GM23338 (cell line): ENCODE measurements around the gene MFSD2A. TPM values are rescaled to one million over a fixed set of nuclear protein-coding genes. Genes with fewer than 3 reads are reported as not detected.

Experiments used
- ATAC-seq: fragments of 200-7000 bp; cut with Tn5 transposase; 3 replicates; pipeline ENCODE4 v1.9.1; 2020
- DNase-seq: peaks from one replicate; pipeline ENCODE4 v3.0.0-alpha.2; 2015; ENCODE audit warnings: low spot score
- H2AFZ ChIP-seq: fragments of 200-600 bp; sonication (generic); 2 replicates; pipeline ENCODE4 v1.8.0; 2016; ENCODE audit warnings: antibody characterized with exemption, mild to moderate bottlenecking, moderate library complexity
- H3F3A ChIP-seq: fragments of 200-600 bp; sonication (generic); replicated peaks from 2 replicates; pipeline ENCODE4 v1.8.0; 2017; ENCODE audit warnings: antibody characterized with exemption, mixed run types, low read depth
- H3K27ac ChIP-seq: fragments of 200-600 bp; sonication (generic); 2 replicates; pipeline ENCODE4 v1.6.1; 2016; ENCODE audit warnings: low read depth
- H3K27me3 ChIP-seq: fragments of 200-600 bp; sonication (generic); 2 replicates; pipeline ENCODE4 v1.8.0; 2016; ENCODE audit warnings: mild to moderate bottlenecking, mixed run types, moderate library complexity; ENCODE audit not compliant: insufficient read depth
- H3K36me3 ChIP-seq: fragments of 200-600 bp; sonication (generic); 2 replicates; pipeline ENCODE4 v1.8.0; 2016; ENCODE audit warnings: mild to moderate bottlenecking; ENCODE audit not compliant: insufficient read depth
- H3K4me1 ChIP-seq: fragments of 200-600 bp; sonication (generic); 2 replicates; pipeline ENCODE4 v1.8.0; 2016; ENCODE audit warnings: mild to moderate bottlenecking, moderate library complexity; ENCODE audit not compliant: insufficient read depth
- H3K4me2 ChIP-seq: fragments of 200-600 bp; sonication (generic); 2 replicates; pipeline ENCODE4 v1.7.1; 2017; ENCODE audit warnings: mixed run types
- H3K4me3 ChIP-seq: fragments of 200-600 bp; sonication (generic); 2 replicates; pipeline ENCODE4 v1.6.1; 2016; ENCODE audit warnings: mixed run types
- H3K79me2 ChIP-seq: fragments of 200-600 bp; sonication (generic); replicated peaks from 2 replicates; pipeline ENCODE4 v1.8.0; 2017; ENCODE audit warnings: mild to moderate bottlenecking; ENCODE audit not compliant: insufficient read depth
- H3K9me2 ChIP-seq: fragments of 200-600 bp; sonication (generic); 2 replicates; pipeline ENCODE4 v1.8.0; 2017; ENCODE audit not compliant: insufficient read depth
- H4K20me1 ChIP-seq: fragments of 200-600 bp; sonication (generic); replicated peaks from 2 replicates; pipeline ENCODE4 v1.8.0; 2017; ENCODE audit warnings: mild to moderate bottlenecking; ENCODE audit not compliant: insufficient read depth
- H3K27ac Mint-ChIP-seq: 2 replicates; pipeline ENCODE4 v1.8.0; 2020; ENCODE audit warnings: inconsistent platforms, mild to moderate bottlenecking, moderate library complexity, mixed read lengths
- H3K27me3 Mint-ChIP-seq: 3 replicates; pipeline ENCODE4 v1.8.0; 2022; ENCODE audit warnings: low read depth, mild to moderate bottlenecking, moderate library complexity, mixed read lengths, inconsistent platforms; ENCODE audit not compliant: insufficient read depth, poor library complexity
- H3K36me3 Mint-ChIP-seq: 3 replicates; pipeline ENCODE4 v1.8.0; 2021; ENCODE audit warnings: low read depth, mild to moderate bottlenecking, inconsistent platforms, moderate library complexity, mixed read lengths
- H3K4me1 Mint-ChIP-seq: 3 replicates; pipeline ENCODE4 v1.8.0; 2020; ENCODE audit warnings: mild to moderate bottlenecking, inconsistent platforms, mixed read lengths
- H3K4me3 Mint-ChIP-seq: 3 replicates; pipeline ENCODE4 v1.8.0; 2021; ENCODE audit warnings: moderate library complexity, mild to moderate bottlenecking, inconsistent platforms, mixed read lengths
- H3K9me3 Mint-ChIP-seq: 3 replicates; pipeline ENCODE4 v1.8.0; 2020; ENCODE audit warnings: moderate library complexity, mild to moderate bottlenecking, inconsistent platforms, mixed read lengths
- CREB1 ChIP-seq: fragments of 250-450 bp; sonication (Bioruptor Pico); IDR thresholded peaks from 2 replicates; pipeline ENCODE4 v1.5.0; 2020; ENCODE audit warnings: low read depth, mild to moderate bottlenecking, moderate library complexity
- EZH2 ChIP-seq: fragments of 200-600 bp; sonication (generic); IDR thresholded peaks from one replicate; pipeline ENCODE4 v1.8.0; 2017; ENCODE audit warnings: antibody characterized with exemption, mild to moderate bottlenecking, low read depth; ENCODE audit not compliant: unreplicated experiment
- EZH2phosphoT487 ChIP-seq: fragments of 200-600 bp; sonication (generic); IDR thresholded peaks from one replicate; pipeline ENCODE4 v1.8.1; 2018; ENCODE audit warnings: antibody characterized with exemption; ENCODE audit not compliant: unreplicated experiment
- JUNB ChIP-seq: IDR thresholded peaks from one replicate; pipeline ENCODE4 v1.6.1; 2016; ENCODE audit warnings: antibody characterized with exemption; ENCODE audit not compliant: unreplicated experiment
- NANOG ChIP-seq: IDR thresholded peaks from 2 replicates; pipeline ENCODE4 v1.6.1; 2016; ENCODE audit warnings: antibody characterized with exemption, borderline replicate concordance
- POLR2AphosphoS5 ChIP-seq: IDR thresholded peaks from 2 replicates; pipeline ENCODE4 v1.6.1; 2016; ENCODE audit warnings: antibody characterized with exemption, low read depth
- STAT1 ChIP-seq: IDR thresholded peaks from one replicate; pipeline ENCODE4 v1.6.1; 2016; ENCODE audit warnings: antibody characterized with exemption; ENCODE audit not compliant: unreplicated experiment
- ZNF331 ChIP-seq: fragments of 250-450 bp; sonication (Bioruptor Pico); IDR thresholded peaks from 2 replicates; pipeline ENCODE4 v1.5.0; 2020; ENCODE audit warnings: low read depth, mild to moderate bottlenecking, moderate library complexity
- polyA plus RNA-seq: library from polyadenylated mRNA; unstranded; fragments of >200 nt; fragmentation: Nextera tagmentation; extraction: Ambion mirVana; gene quantifications from 2 replicates; pipeline ENCODE4 v1.2.1, GENCODE V29; 2016
- total RNA-seq: library from RNA; depleted of rRNA; stranded (reverse); fragments of >200 nt; shearing (Covaris generic); gene quantifications from 2 replicates; pipeline ENCODE4 v1.2.3, GENCODE V29; 2014
- TF ChIP-seq, protein P1 (sequence below): IDR thresholded peaks from one replicate; pipeline ENCODE4 v1.6.1; 2018; ENCODE audit warnings: antibody characterized with exemption; ENCODE audit not compliant: unreplicated experiment
- TF ChIP-seq, protein P2 (sequence below): fragments of 250-450 bp; sonication (Bioruptor Pico); IDR thresholded peaks from 2 replicates; pipeline ENCODE4 v1.5.0; 2020; ENCODE audit warnings: mild to moderate bottlenecking, moderate library complexity
- TF ChIP-seq, protein P3 (sequence below), 2 experiments: fragments of 200-600 bp in 1 of 2; sonication (generic) in 1 of 2; conservative IDR thresholded peaks; 2 replicates each; pipeline versions ENCODE4 v1.5.1 to v1.6.1; 2016 to 2017; ENCODE audit warnings: antibody characterized with exemption in 2 of 2, low read depth in 2 of 2, mild to moderate bottlenecking in 2 of 2, moderate library complexity in 1 of 2

Gene MFSD2A
- total and polyA plus RNA-seq, 2 experiments from 2014 or later, result 16.1 to 23.9 TPM

DNA sequence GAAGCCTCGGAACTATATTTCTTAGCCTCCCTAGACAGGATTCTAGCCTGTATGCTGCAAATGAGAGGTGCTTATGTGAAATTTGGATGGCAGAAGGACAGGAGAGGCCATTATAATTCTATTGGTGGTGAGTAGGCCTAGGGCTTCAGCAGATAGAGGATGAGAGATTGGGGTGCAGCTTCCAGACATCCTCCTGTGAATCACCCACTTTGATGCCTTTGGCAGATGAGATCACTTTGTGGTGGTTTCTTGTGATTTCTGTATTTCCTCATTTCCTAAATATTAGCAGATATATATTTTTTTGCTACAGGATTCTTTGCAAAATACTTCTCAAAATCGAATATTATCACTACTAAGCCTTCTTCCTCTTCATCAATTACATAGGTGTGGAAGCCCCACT, 37.3 kb downstream of the MFSD2A start:
- Histone ChIP-seq H2AFZ (no peak overlapping the region), H3K36me3 (no peaks in the 10 kb centered on the region), H4K20me1 (no peaks in the 10 kb centered on the region), H3F3A (0 out of 2 replicates have a peak, but pooled peaks cover 4% of the 10 kb centered on the region), H3K4me3 (no peak overlapping the region), H3K9me2 (no peaks in the 10 kb centered on the region), H3K4me2 (no peak overlapping the region), H3K27ac (no peak overlapping the region), H3K79me2 (no peaks in the 10 kb centered on the region), H3K27me3 (no peaks in the 10 kb centered on the region), H3K4me1 (no peaks in the 10 kb centered on the region)
- Mint-ChIP-seq H3K27ac (no peak overlapping the region), H3K4me3 (no peak overlapping the region), H3K4me1 (0 out of 3 replicates have a peak, but pooled peaks cover 2% of the 10 kb centered on the region), H3K27me3 (peaks cover 3% of the 10 kb centered on the region), H3K36me3 (no peaks in the 10 kb centered on the region), H3K9me3 (no peaks in the 10 kb centered on the region)
- ATAC-seq (no peak), DNase-seq (no peak)
- TF ChIP-seq ZNF331 (CRISPR knock-in tag), result no peak

DNA sequence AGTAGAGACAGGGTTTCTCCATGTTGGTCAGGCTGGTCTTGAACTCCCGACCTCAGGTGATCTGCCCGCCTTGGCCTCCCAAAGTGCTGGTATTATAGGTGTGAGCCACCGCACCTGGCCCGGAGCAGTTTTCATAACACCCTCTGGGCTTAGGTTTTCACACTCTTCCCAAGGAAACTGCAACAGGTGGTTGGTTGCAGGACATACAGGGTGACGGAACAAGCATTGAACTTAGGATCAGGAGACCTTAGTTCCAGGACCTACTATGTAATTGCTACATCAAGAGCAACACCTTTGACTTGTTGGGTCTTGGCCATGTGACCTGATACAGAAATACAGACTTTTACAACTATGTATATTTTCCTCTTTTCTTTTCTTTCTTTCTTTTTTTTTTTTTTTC, 37.9 kb downstream of the MFSD2A start:
- no peaks in the 10 kb centered on the region for H3K79me2 ChIP-seq
- no peak overlapping the region for H3K4me2 ChIP-seq
- H3K4me1 ChIP-seq, result no peaks in the 10 kb centered on the region
- H2AFZ ChIP-seq, result no peak overlapping the region
- H4K20me1 ChIP-seq, result no peaks in the 10 kb centered on the region
- 0 out of 3 replicates have a peak, but pooled peaks cover 2% of the 10 kb centered on the region for H3K4me1 Mint-ChIP-seq
- H3K9me3 Mint-ChIP-seq, result no peaks in the 10 kb centered on the region; the same call in 2 of the 3 replicates
- H3K27ac Mint-ChIP-seq, result no peak overlapping the region
- no peaks in the 10 kb centered on the region for H3K36me3 Mint-ChIP-seq
- H3K4me3 Mint-ChIP-seq, result no peak overlapping the region
- no peak overlapping the region for H3K4me3 ChIP-seq
- ATAC-seq (no peak), DNase-seq (no peak)
- H3K36me3 ChIP-seq, result no peaks in the 10 kb centered on the region
- H3K27me3 Mint-ChIP-seq, result peaks cover 3% of the 10 kb centered on the region
- no peak overlapping the region for H3K27ac ChIP-seq
- H3K9me2 ChIP-seq, result no peaks in the 10 kb centered on the region
- 0 out of 2 replicates have a peak, but pooled peaks cover 4% of the 10 kb centered on the region for H3F3A ChIP-seq
- H3K27me3 ChIP-seq, result no peaks in the 10 kb centered on the region
- TF ChIP-seq ZNF331 (CRISPR knock-in tag) (no peak), EZH2 (no peak), STAT1 (no peak), EZH2phosphoT487 (no peak), CREB1 (CRISPR knock-in tag) (no peak), NANOG (no peak), POLR2AphosphoS5 (no peak), JUNB (no peak)
- TF ChIP-seq, protein P1, sequence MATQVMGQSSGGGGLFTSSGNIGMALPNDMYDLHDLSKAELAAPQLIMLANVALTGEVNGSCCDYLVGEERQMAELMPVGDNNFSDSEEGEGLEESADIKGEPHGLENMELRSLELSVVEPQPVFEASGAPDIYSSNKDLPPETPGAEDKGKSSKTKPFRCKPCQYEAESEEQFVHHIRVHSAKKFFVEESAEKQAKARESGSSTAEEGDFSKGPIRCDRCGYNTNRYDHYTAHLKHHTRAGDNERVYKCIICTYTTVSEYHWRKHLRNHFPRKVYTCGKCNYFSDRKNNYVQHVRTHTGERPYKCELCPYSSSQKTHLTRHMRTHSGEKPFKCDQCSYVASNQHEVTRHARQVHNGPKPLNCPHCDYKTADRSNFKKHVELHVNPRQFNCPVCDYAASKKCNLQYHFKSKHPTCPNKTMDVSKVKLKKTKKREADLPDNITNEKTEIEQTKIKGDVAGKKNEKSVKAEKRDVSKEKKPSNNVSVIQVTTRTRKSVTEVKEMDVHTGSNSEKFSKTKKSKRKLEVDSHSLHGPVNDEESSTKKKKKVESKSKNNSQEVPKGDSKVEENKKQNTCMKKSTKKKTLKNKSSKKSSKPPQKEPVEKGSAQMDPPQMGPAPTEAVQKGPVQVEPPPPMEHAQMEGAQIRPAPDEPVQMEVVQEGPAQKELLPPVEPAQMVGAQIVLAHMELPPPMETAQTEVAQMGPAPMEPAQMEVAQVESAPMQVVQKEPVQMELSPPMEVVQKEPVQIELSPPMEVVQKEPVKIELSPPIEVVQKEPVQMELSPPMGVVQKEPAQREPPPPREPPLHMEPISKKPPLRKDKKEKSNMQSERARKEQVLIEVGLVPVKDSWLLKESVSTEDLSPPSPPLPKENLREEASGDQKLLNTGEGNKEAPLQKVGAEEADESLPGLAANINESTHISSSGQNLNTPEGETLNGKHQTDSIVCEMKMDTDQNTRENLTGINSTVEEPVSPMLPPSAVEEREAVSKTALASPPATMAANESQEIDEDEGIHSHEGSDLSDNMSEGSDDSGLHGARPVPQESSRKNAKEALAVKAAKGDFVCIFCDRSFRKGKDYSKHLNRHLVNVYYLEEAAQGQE, result no peak
- TF ChIP-seq, protein P2, sequence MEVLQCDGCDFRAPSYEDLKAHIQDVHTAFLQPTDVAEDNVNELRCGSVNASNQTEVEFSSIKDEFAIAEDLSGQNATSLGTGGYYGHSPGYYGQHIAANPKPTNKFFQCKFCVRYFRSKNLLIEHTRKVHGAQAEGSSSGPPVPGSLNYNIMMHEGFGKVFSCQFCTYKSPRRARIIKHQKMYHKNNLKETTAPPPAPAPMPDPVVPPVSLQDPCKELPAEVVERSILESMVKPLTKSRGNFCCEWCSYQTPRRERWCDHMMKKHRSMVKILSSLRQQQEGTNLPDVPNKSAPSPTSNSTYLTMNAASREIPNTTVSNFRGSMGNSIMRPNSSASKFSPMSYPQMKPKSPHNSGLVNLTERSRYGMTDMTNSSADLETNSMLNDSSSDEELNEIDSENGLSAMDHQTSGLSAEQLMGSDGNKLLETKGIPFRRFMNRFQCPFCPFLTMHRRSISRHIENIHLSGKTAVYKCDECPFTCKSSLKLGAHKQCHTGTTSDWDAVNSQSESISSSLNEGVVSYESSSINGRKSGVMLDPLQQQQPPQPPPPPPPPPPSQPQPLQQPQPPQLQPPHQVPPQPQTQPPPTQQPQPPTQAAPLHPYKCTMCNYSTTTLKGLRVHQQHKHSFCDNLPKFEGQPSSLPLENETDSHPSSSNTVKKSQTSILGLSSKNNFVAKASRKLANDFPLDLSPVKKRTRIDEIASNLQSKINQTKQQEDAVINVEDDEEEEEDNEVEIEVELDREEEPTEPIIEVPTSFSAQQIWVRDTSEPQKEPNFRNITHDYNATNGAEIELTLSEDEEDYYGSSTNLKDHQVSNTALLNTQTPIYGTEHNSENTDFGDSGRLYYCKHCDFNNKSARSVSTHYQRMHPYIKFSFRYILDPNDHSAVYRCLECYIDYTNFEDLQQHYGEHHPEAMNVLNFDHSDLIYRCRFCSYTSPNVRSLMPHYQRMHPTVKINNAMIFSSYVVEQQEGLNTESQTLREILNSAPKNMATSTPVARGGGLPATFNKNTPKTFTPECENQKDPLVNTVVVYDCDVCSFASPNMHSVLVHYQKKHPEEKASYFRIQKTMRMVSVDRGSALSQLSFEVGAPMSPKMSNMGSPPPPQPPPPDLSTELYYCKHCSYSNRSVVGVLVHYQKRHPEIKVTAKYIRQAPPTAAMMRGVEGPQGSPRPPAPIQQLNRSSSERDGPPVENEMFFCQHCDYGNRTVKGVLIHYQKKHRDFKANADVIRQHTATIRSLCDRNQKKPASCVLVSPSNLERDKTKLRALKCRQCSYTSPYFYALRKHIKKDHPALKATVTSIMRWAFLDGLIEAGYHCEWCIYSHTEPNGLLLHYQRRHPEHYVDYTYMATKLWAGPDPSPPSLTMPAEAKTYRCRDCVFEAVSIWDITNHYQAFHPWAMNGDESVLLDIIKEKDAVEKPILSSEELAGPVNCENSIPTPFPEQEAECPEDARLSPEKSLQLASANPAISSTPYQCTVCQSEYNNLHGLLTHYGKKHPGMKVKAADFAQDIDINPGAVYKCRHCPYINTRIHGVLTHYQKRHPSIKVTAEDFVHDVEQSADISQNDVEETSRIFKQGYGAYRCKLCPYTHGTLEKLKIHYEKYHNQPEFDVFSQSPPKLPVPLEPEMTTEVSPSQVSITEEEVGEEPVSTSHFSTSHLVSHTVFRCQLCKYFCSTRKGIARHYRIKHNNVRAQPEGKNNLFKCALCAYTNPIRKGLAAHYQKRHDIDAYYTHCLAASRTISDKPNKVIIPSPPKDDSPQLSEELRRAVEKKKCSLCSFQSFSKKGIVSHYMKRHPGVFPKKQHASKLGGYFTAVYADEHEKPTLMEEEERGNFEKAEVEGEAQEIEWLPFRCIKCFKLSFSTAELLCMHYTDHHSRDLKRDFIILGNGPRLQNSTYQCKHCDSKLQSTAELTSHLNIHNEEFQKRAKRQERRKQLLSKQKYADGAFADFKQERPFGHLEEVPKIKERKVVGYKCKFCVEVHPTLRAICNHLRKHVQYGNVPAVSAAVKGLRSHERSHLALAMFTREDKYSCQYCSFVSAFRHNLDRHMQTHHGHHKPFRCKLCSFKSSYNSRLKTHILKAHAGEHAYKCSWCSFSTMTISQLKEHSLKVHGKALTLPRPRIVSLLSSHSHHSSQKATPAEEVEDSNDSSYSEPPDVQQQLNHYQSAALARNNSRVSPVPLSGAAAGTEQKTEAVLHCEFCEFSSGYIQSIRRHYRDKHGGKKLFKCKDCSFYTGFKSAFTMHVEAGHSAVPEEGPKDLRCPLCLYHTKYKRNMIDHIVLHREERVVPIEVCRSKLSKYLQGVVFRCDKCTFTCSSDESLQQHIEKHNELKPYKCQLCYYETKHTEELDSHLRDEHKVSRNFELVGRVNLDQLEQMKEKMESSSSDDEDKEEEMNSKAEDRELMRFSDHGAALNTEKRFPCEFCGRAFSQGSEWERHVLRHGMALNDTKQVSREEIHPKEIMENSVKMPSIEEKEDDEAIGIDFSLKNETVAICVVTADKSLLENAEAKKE (CRISPR knock-in tag), result no peak
- TF ChIP-seq, protein P3, sequence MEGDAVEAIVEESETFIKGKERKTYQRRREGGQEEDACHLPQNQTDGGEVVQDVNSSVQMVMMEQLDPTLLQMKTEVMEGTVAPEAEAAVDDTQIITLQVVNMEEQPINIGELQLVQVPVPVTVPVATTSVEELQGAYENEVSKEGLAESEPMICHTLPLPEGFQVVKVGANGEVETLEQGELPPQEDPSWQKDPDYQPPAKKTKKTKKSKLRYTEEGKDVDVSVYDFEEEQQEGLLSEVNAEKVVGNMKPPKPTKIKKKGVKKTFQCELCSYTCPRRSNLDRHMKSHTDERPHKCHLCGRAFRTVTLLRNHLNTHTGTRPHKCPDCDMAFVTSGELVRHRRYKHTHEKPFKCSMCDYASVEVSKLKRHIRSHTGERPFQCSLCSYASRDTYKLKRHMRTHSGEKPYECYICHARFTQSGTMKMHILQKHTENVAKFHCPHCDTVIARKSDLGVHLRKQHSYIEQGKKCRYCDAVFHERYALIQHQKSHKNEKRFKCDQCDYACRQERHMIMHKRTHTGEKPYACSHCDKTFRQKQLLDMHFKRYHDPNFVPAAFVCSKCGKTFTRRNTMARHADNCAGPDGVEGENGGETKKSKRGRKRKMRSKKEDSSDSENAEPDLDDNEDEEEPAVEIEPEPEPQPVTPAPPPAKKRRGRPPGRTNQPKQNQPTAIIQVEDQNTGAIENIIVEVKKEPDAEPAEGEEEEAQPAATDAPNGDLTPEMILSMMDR (conservative IDR thresholded peaks at IDR 0.05; ENCODE audit: low read depth in 2 of 2), result no peak
